Smooth muscle cell (in vitro differentiated cells): Measurements from ENCODE around the gene RIPOR2. TPM values are rescaled to one million over a fixed set of nuclear protein-coding genes. Genes with fewer than 3 reads are reported as not detected.

Experiments used
- DNase-seq: peaks from one replicate; lab custom pipeline; 2025; ENCODE audit not compliant: unreplicated experiment; lab: John Stamatoyannopoulos, UW
- H2AFZ ChIP-seq: fragments of 200-600 bp; sonication (generic); 2 replicates; pipeline ENCODE4 v1.6.0; 2016; ENCODE audit warnings: antibody characterized with exemption, low read depth, mild to moderate bottlenecking
- H3F3A ChIP-seq: fragments of 200-600 bp; sonication (generic); 2 replicates; pipeline ENCODE4 v1.6.0; 2017; ENCODE audit warnings: antibody characterized with exemption, low read depth
- H3K27ac ChIP-seq: fragments of 200-600 bp; sonication (generic); 2 replicates; pipeline ENCODE4 v1.5.1; 2016; ENCODE audit warnings: low read depth, mild to moderate bottlenecking
- H3K27me3 ChIP-seq: fragments of 200-600 bp; sonication (generic); 2 replicates; pipeline ENCODE4 v1.6.1; 2016; ENCODE audit warnings: low read depth, mild to moderate bottlenecking
- H3K36me3 ChIP-seq: fragments of 200-600 bp; sonication (generic); 2 replicates; pipeline ENCODE4 v1.5.1; 2016; ENCODE audit warnings: low read depth
- H3K4me1 ChIP-seq: fragments of 200-600 bp; sonication (generic); 2 replicates; pipeline ENCODE4 v1.5.1; 2016; ENCODE audit warnings: low read depth
- H3K4me2 ChIP-seq: fragments of 200-600 bp; sonication (generic); 2 replicates; pipeline ENCODE4 v1.6.0; 2016; ENCODE audit warnings: mild to moderate bottlenecking
- H3K4me3 ChIP-seq: fragments of 200-600 bp; sonication (generic); 2 replicates; pipeline ENCODE4 v1.5.1; 2016; ENCODE audit warnings: mild to moderate bottlenecking
- H3K79me2 ChIP-seq: fragments of 200-600 bp; sonication (generic); 2 replicates; pipeline ENCODE4 v1.6.0; 2016; ENCODE audit warnings: low read depth, mild to moderate bottlenecking
- H3K9ac ChIP-seq: fragments of 200-600 bp; sonication (generic); 2 replicates; pipeline ENCODE4 v1.6.0; 2016; ENCODE audit warnings: low read depth
- H3K9me3 ChIP-seq: fragments of 200-600 bp; sonication (generic); replicated peaks from 2 replicates; pipeline ENCODE4 v1.5.1; 2016; ENCODE audit warnings: low read depth
- H4K20me1 ChIP-seq: fragments of 200-600 bp; sonication (generic); 2 replicates; pipeline ENCODE4 v1.6.0; 2016; ENCODE audit warnings: low read depth
- CTCF ChIP-seq: fragments of 200-600 bp; sonication (generic); IDR thresholded peaks from 2 replicates; pipeline ENCODE4 v1.5.1; 2017; ENCODE audit warnings: borderline replicate concordance, mild to moderate bottlenecking, antibody characterized with exemption; ENCODE audit not compliant: insufficient read depth, poor library complexity, severe bottlenecking
- WGBS: methylation state at CpG from one replicate; pipeline ENCODE4 v1.1.7; 2016; ENCODE audit warnings: low lambda C conversion rate; 5-methylcytosine and 5-hydroxymethylcytosine counted together
- polyA plus RNA-seq: library from polyadenylated mRNA; unstranded; fragments of >200 nt; fragmentation: Nextera tagmentation; extraction: Ambion mirVana; gene quantifications from 2 replicates; pipeline ENCODE4 v1.2.1, GENCODE V29; 2016
- total RNA-seq: library from RNA; depleted of rRNA; stranded (reverse); fragments of >200 nt; gene quantifications from 2 replicates; pipeline ENCODE4 v1.2.3, GENCODE V29; 2014

Gene RIPOR2
- total and polyA plus RNA-seq, 2 experiments from 2014 or later = 2.3 to 5.6 TPM

- WGBS = 84% methylated on average over 3 of the region's 3 CpGs
- H3K27ac ChIP-seq = no peak overlapping the region
Observed at GRCh38 chr6:24763578-24763977, 172.2 kb downstream of the RIPOR2 start.

DNA sequence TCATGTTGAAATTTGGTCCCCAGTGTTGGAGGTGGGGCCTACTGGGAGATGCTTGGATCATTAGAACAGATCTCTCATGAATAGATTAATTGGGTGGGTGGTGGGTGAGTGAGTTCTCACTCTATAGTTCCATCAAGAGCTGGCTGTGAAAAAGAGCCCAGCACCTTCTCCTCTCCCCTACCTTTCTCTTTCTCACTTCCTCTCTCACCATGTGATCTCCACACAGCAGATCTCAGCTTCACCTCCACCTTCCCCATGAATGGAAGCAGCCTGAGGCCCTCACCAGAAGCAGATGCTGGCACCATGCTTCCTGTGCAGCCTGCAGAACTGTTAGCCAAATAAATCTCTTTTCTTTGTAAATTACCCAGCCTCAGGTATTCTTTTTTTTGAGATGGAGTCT, 173.9 kb downstream of the RIPOR2 start:
- Histone ChIP-seq H3K27ac (no peak overlapping the region), H3K36me3 (no peaks in the 10 kb centered on the region), H3K4me1 (no peaks in the 10 kb centered on the region), H3K27me3 (no peaks in the 10 kb centered on the region), H3K9ac (no peak overlapping the region), H3K4me3 (no peak overlapping the region), H3K4me2 (no peak overlapping the region), H2AFZ (no peak overlapping the region), H3F3A (no peaks in the 10 kb centered on the region), H3K9me3 (no peaks in the 10 kb centered on the region), H3K79me2 (no peaks in the 10 kb centered on the region), H4K20me1 (no peaks in the 10 kb centered on the region)
- no peak for TF ChIP-seq CTCF
- DNase-seq = no peak

More at GRCh38 chr6:24763578-24763977, 172.2 kb downstream of the RIPOR2 start:
- H3K4me2 ChIP-seq = no peak overlapping the region
- H3K4me3 ChIP-seq = no peak overlapping the region
- no peaks in the 10 kb centered on the region for H3K4me1 ChIP-seq
- H3K79me2 ChIP-seq = no peaks in the 10 kb centered on the region
- no peaks in the 10 kb centered on the region for H3F3A ChIP-seq
- no peaks in the 10 kb centered on the region for H3K9me3 ChIP-seq
- H3K27me3 ChIP-seq = no peaks in the 10 kb centered on the region
- no peaks in the 10 kb centered on the region for H3K36me3 ChIP-seq
- H3K9ac ChIP-seq = no peak overlapping the region
- TF ChIP-seq CTCF = no peak
- H4K20me1 ChIP-seq = no peaks in the 10 kb centered on the region
- H2AFZ ChIP-seq = no peak overlapping the region
- DNase-seq = no peak

GRCh38 chr6:24761193-24761835, 174.4 kb downstream of the RIPOR2 start:
- no peak overlapping the region for H3K9ac ChIP-seq
- H3K79me2 ChIP-seq = no peaks in the 10 kb centered on the region
- TF ChIP-seq CTCF = no peak

GRCh38 chr6:24760210-24760609, 175.6 kb downstream of the RIPOR2 start:
- H3K79me2 ChIP-seq = no peaks in the 10 kb centered on the region
- H3K9ac ChIP-seq = no peak overlapping the region
- H3K27ac ChIP-seq = no peak overlapping the region
- H3K27me3 ChIP-seq = no peaks in the 10 kb centered on the region
- no peaks in the 10 kb centered on the region for H4K20me1 ChIP-seq
- no peak overlapping the region for H3K4me3 ChIP-seq
- H2AFZ ChIP-seq = no peak overlapping the region
- H3F3A ChIP-seq = no peaks in the 10 kb centered on the region
- no peak for DNase-seq
- H3K9me3 ChIP-seq = no peaks in the 10 kb centered on the region
- H3K36me3 ChIP-seq = no peaks in the 10 kb centered on the region
- 98% methylated on average over 5 of the region's 5 CpGs for WGBS
- H3K4me1 ChIP-seq = no peaks in the 10 kb centered on the region
- no peak for TF ChIP-seq CTCF
- H3K4me2 ChIP-seq = no peak overlapping the region

More at GRCh38 chr6:24761193-24761835, 174.4 kb downstream of the RIPOR2 start:
- no peak overlapping the region for H2AFZ ChIP-seq
- H3K27ac ChIP-seq = no peak overlapping the region
- 87% methylated on average over 17 of the region's 17 CpGs for WGBS
- H3K27me3 ChIP-seq = no peaks in the 10 kb centered on the region
- DNase-seq = no peak
- no peaks in the 10 kb centered on the region for H4K20me1 ChIP-seq
- no peak overlapping the region for H3K4me2 ChIP-seq
- no peak overlapping the region for H3K4me3 ChIP-seq
- no peaks in the 10 kb centered on the region for H3K9me3 ChIP-seq
- H3K4me1 ChIP-seq = no peaks in the 10 kb centered on the region
- H3F3A ChIP-seq = no peaks in the 10 kb centered on the region
- no peaks in the 10 kb centered on the region for H3K36me3 ChIP-seq
